H1 (cell line): Measurements from ENCODE around the gene UGT1A9. TPM values are rescaled to one million over a fixed set of nuclear protein-coding genes. Genes with fewer than 3 reads are reported as not detected.

ENCODE experiments used
- CTCF ChIA-PET: fragments of 300-600 bp; sonication (Branson Sonifier 250); formaldehyde crosslinking; loops from one replicate; lab custom pipeline; 2021; ENCODE audit not compliant: partially characterized antibody; lab: Charles Lee
- POLR2A ChIA-PET: fragments of 300-600 bp; sonication (Branson Sonifier 250); formaldehyde crosslinking; loops from one replicate; lab custom pipeline; 2021; ENCODE audit warnings: inconsistent platforms; ENCODE audit not compliant: partially characterized antibody; lab: Charles Lee
- DNase-seq, 2 experiments: peaks; one replicate each; pipeline versions ENCODE4 v3.0.0 to v3.0.0-alpha.2; 2010 to 2022; ENCODE audit warnings: low spot score in 2 of 2, low read depth in 1 of 2, mixed read lengths in 1 of 2
- FAIRE-seq: peaks from 2 replicates; lab custom pipeline; 2011; peaks lifted over from hg19 to GRCh38; lab: Jason Lieb, UNC
- H2AFZ ChIP-seq: 2 replicates; pipeline ENCODE4 v1.8.1; 2012; ENCODE audit warnings: low read length, inconsistent platforms
- H2AK5ac ChIP-seq: 2 replicates; pipeline ENCODE4 v1.6.1; 2013; ENCODE audit warnings: low read depth, low read length
- H2BK120ac ChIP-seq: replicated peaks from 2 replicates; pipeline ENCODE3; 2013; ENCODE audit warnings: low read depth, low read length, inconsistent platforms
- H2BK12ac ChIP-seq: 2 replicates; pipeline ENCODE4 v1.6.1; 2013; ENCODE audit warnings: low read depth, low read length
- H2BK15ac ChIP-seq: 2 replicates; pipeline ENCODE4 v1.6.1; 2013; ENCODE audit warnings: low read length
- H2BK20ac ChIP-seq: 2 replicates; pipeline ENCODE4 v1.6.1; 2013; ENCODE audit warnings: low read length
- H2BK5ac ChIP-seq: 2 replicates; pipeline ENCODE4 v1.6.1; 2013; ENCODE audit warnings: low read depth, low read length
- H3K14ac ChIP-seq: 2 replicates; pipeline ENCODE4 v1.6.1; 2013; ENCODE audit warnings: inconsistent platforms; ENCODE audit not compliant: insufficient read length
- H3K18ac ChIP-seq: 2 replicates; pipeline ENCODE4 v1.6.1; 2013; ENCODE audit warnings: low read length; ENCODE audit errors: extremely low read depth
- H3K23ac ChIP-seq: 2 replicates; pipeline ENCODE4 v1.6.1; 2013; ENCODE audit warnings: inconsistent platforms; ENCODE audit not compliant: insufficient read length
- H3K23me2 ChIP-seq: 2 replicates; pipeline ENCODE4 v1.6.1; 2013; ENCODE audit warnings: low read depth, low read length
- H3K27ac ChIP-seq: 2 replicates; pipeline ENCODE4 v1.6.1; 2011; ENCODE audit warnings: low read depth, low read length, inconsistent platforms
- H3K27me3 ChIP-seq, 4 experiments: replicated peaks in 1 of 4; 1 replicate in 1 of 4; 2 replicates in 3 of 4; pipeline versions ENCODE4 v1.6.1 to v1.8.1; 2011 to 2013; ENCODE audit warnings: low read length in 3 of 4, mild to moderate bottlenecking in 3 of 4, inconsistent platforms in 2 of 4, mixed read lengths in 2 of 4, moderate library complexity in 1 of 4; ENCODE audit not compliant: control insufficient read depth in 3 of 4, insufficient read depth in 3 of 4; ENCODE audit errors: extremely low read depth in 1 of 4
- H3K36me3 ChIP-seq, 4 experiments: 2 replicates each; pipeline versions ENCODE4 v1.6.1 to v1.8.1; 2011 to 2013; ENCODE audit warnings: mild to moderate bottlenecking in 4 of 4, low read length in 3 of 4, moderate library complexity in 2 of 4, control low read depth in 1 of 4, inconsistent platforms in 1 of 4; ENCODE audit not compliant: insufficient read depth in 4 of 4, control insufficient read depth in 2 of 4
- H3K4ac ChIP-seq: replicated peaks from 2 replicates; pipeline ENCODE3; 2013; ENCODE audit warnings: low read length, low read depth, mixed read lengths, inconsistent platforms; ENCODE audit not compliant: insufficient read length
- H3K4me1 ChIP-seq, 4 experiments: replicated peaks in 1 of 4; 1 replicate in 1 of 4; 2 replicates in 3 of 4; pipeline versions ENCODE4 v1.6.1 to v1.8.1; 2011 to 2013; ENCODE audit warnings: low read length in 3 of 4, inconsistent platforms in 2 of 4, mixed read lengths in 1 of 4; ENCODE audit not compliant: insufficient read depth in 4 of 4, control insufficient read depth in 3 of 4
- H3K4me2 ChIP-seq, 2 experiments: 2 replicates each; pipeline versions ENCODE4 v1.6.1 to v1.8.1; 2011 to 2013; ENCODE audit warnings: low read depth in 2 of 2, low read length in 2 of 2, control low read depth in 1 of 2, inconsistent platforms in 1 of 2, mild to moderate bottlenecking in 1 of 2; ENCODE audit not compliant: insufficient read depth in 1 of 2
- H3K4me3 ChIP-seq, 4 experiments: fragments of 200-600, 300-600 bp in 1 of 4; sonication (generic), shearing (Covaris generic), sonication (Bioruptor Twin) in 1 of 4; 2 replicates each; pipeline versions ENCODE4 v1.5.1 to v1.8.1; 2011 to 2016; ENCODE audit warnings: low read length in 4 of 4, low read depth in 3 of 4, control low read depth in 2 of 4, inconsistent platforms in 2 of 4, mild to moderate bottlenecking in 2 of 4, mixed read lengths in 1 of 4, moderate library complexity in 1 of 4; ENCODE audit not compliant: insufficient read depth in 2 of 4; ENCODE audit errors: extremely low read depth in 1 of 4
- H3K56ac ChIP-seq: replicated peaks from 2 replicates; pipeline ENCODE3; 2013; ENCODE audit warnings: low read depth, mild to moderate bottlenecking, mixed read lengths, low read length, inconsistent platforms; ENCODE audit not compliant: insufficient read length
- H3K79me1 ChIP-seq: 2 replicates; pipeline ENCODE4 v1.6.1; 2013; ENCODE audit warnings: low read depth, low read length, control low read depth
- H3K79me2 ChIP-seq, 2 experiments: 2 replicates each; pipeline versions ENCODE4 v1.6.1 to v1.8.1; 2012 to 2013; ENCODE audit warnings: low read length in 2 of 2, mild to moderate bottlenecking in 2 of 2, inconsistent platforms in 1 of 2; ENCODE audit not compliant: insufficient read depth in 2 of 2, control insufficient read depth in 1 of 2
- H3K9ac ChIP-seq, 4 experiments: replicated peaks in 1 of 4; 1 replicate in 1 of 4; 2 replicates in 3 of 4; pipeline versions ENCODE4 v1.6.1 to v1.8.1; 2011 to 2013; ENCODE audit warnings: low read depth in 3 of 4, low read length in 3 of 4, control low read depth in 2 of 4, mild to moderate bottlenecking in 2 of 4, moderate library complexity in 2 of 4, inconsistent platforms in 1 of 4; ENCODE audit errors: extremely low read depth in 1 of 4
- H3K9me3 ChIP-seq, 2 experiments: 2 replicates each; pipeline versions ENCODE4 v1.6.1 to v1.8.1; 2012 to 2013; ENCODE audit warnings: mild to moderate bottlenecking in 2 of 2, moderate library complexity in 2 of 2, control low read depth in 1 of 2, inconsistent platforms in 1 of 2, low read depth in 1 of 2, low read length in 1 of 2, mixed read lengths in 1 of 2; ENCODE audit not compliant: insufficient read depth in 2 of 2
- H4K20me1 ChIP-seq, 2 experiments: replicated peaks in 1 of 2; 2 replicates each; pipeline versions ENCODE3 to v1.8.1; 2011 to 2013; ENCODE audit warnings: inconsistent platforms in 2 of 2, low read length in 2 of 2, mild to moderate bottlenecking in 1 of 2; ENCODE audit not compliant: insufficient read depth in 2 of 2, control insufficient read depth in 1 of 2
- H4K5ac ChIP-seq: 2 replicates; pipeline ENCODE4 v1.6.1; 2013; ENCODE audit warnings: low read length, low read depth, mixed read lengths, inconsistent platforms; ENCODE audit not compliant: insufficient read length
- H4K8ac ChIP-seq: 2 replicates; pipeline ENCODE4 v1.8.0; 2013; ENCODE audit warnings: mild to moderate bottlenecking, moderate library complexity, low read length, inconsistent platforms; ENCODE audit not compliant: insufficient read depth; ENCODE audit errors: extremely low read depth
- H4K91ac ChIP-seq: replicated peaks from 2 replicates; pipeline ENCODE3; 2013; ENCODE audit warnings: low read length, mixed read lengths, inconsistent platforms; ENCODE audit not compliant: insufficient read length
- CBX5 ChIP-seq: fragments of 300-800, 300-1000 bp; sonication (generic); IDR thresholded peaks from 2 replicates; pipeline ENCODE4 v1.7.1; 2016; ENCODE audit warnings: antibody characterized with exemption, low read length, low read depth
- RAD21 ChIP-seq, 2 experiments: IDR thresholded peaks in 1 of 2; conservative IDR thresholded peaks in 1 of 2; 2 replicates each; pipeline ENCODE4 v1.6.1; 2011; ENCODE audit warnings: low read depth in 2 of 2, low read length in 2 of 2, improper control_type of control experiment in 1 of 2, inconsistent platforms in 1 of 2, mild to moderate bottlenecking in 1 of 2, moderate library complexity in 1 of 2
- WGBS, 2 experiments: shearing (Covaris generic) in 1 of 2; methylation state at CpG; one replicate each; pipeline versions ENCODE4 v1.1.6 to v1.1.7; 2013 to 2015; ENCODE audit warnings: low lambda C conversion rate in 2 of 2, mixed read lengths in 2 of 2, inconsistent platforms in 1 of 2, low coverage in 1 of 2, missing lambda C conversion rate in 1 of 2; ENCODE audit not compliant: insufficient replicate concordance in 2 of 2, insufficient coverage in 1 of 2, insufficient read length in 1 of 2; ENCODE audit errors: extremely low coverage in 1 of 2, missing lambda C conversion rate in 1 of 2; 5-methylcytosine and 5-hydroxymethylcytosine counted together
- polyA plus RNA-seq, 7 experiments: library from polyadenylated mRNA; depleted of rRNA in 3 of 7; stranded (reverse) in 5 of 7; unstranded in 2 of 7; fragments of >200 nt in 5 of 7; fragments of 200-250 nt in 2 of 7; gene quantifications; 1 replicate in 5 of 7; 2 replicates in 1 of 7; 4 replicates in 1 of 7; pipeline versions ENCODE4 v1.2.1 to v1.2.3, GENCODE V29; 2011 to 2013; ENCODE audit warnings: missing spikeins in 2 of 7, mixed read lengths in 2 of 7
- total RNA-seq: library from RNA; stranded (reverse); fragmentation: NEBNext Ultra II Directional; extraction: Animal tissue kit (Norgen Biotek cat#: 25700); gene quantifications from 2 replicates; pipeline ENCODE4 v1.2.1, GENCODE V29; 2021

UGT1A9 gene
- total and polyA plus RNA-seq, 2 of the 8 experiments (the other 6 are each of a cell fraction or from before 2014, with no cell fraction given): not detected

DNA sequence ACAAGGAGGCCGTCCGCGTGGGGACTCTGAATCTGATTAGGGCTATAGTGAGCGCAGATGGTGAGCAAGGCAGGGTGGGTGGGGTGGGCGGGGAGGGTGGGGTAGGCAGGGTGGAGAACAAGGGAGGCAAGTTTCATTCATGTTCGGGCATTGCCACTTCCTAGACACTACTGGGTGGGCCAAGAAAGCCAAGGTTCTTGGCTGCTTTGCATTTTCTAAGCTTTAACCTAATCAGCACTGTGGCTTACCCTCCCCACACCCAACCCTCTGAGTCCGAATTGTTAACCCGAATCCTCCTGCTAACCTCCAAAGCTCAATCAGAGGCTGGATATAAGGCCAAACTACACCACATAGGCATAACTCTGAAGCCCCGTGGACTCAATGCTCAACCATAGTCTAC is 124.6 kb downstream of the UGT1A9 start:
- 71% methylated on average over 7 of the region's 9 CpGs; no CpG with 5 or more reads in 1 of the 2 experiments for WGBS, 2 experiments

More for the DNA sequence above, 124.6 kb downstream of the UGT1A9 start:
- TF ChIP-seq CBX5 (no peak), RAD21 (IDR thresholded peaks at IDR 0.05 in 1 of 2, conservative IDR thresholded peaks at IDR 0.05 in 1 of 2; ENCODE audit: low read depth in 2 of 2, low read length in 2 of 2) (no peak)
- no peaks in the 10 kb centered on the region for H3K79me2 ChIP-seq
- no peaks in the 10 kb centered on the region for H3K79me1 ChIP-seq
- POLR2A ChIA-PET: no interaction called here
- no peak overlapping the region for H4K5ac ChIP-seq
- no peak for FAIRE-seq
- no peak overlapping the region for H2BK15ac ChIP-seq
- peaks cover 0 to 5% of the 10 kb centered on the region in 2 experiments; a peak in 2 of 4 replicates for H3K9me3 ChIP-seq
- H2AFZ ChIP-seq: no peak overlapping the region
- no peak overlapping the region for H4K91ac ChIP-seq
- no peak overlapping the region for H2BK120ac ChIP-seq
- H2BK12ac ChIP-seq: no peak overlapping the region
- H3K36me3 ChIP-seq: no peaks in the 10 kb centered on the region
- H2AK5ac ChIP-seq: no peak overlapping the region
- H2BK5ac ChIP-seq: no peak overlapping the region
- no peak overlapping the region for H4K8ac ChIP-seq
- H3K56ac ChIP-seq: no peak overlapping the region
- no peak overlapping the region for H3K4ac ChIP-seq
- no peak overlapping the region for H3K23ac ChIP-seq
- no peaks in the 10 kb centered on the region for H3K4me1 ChIP-seq
- no peaks in the 10 kb centered on the region for H3K23me2 ChIP-seq
- H3K27me3 ChIP-seq: no peaks in the 10 kb centered on the region
- no peak overlapping the region for H3K4me3 ChIP-seq
- no peak overlapping the region for H3K9ac ChIP-seq
- no peak overlapping the region for H3K14ac ChIP-seq
- no peak for DNase-seq
- H3K18ac ChIP-seq: no peak overlapping the region
- no peaks in the 10 kb centered on the region for H4K20me1 ChIP-seq
- no peak overlapping the region for H3K27ac ChIP-seq
- no peak overlapping the region for H2BK20ac ChIP-seq
- CTCF ChIA-PET: interaction anchor here (0.6 to 1.2 kb wide), 4 partner anchors 27 to 123 kb away, joined by 3 read pairs; no protein-coding TSS in a partner anchor
- no peak overlapping the region for H3K4me2 ChIP-seq
